GM23338 (cell line): ENCODE measurements around the gene QRFPR. TPM values are rescaled to one million over a fixed set of nuclear protein-coding genes. Genes with fewer than 3 reads are reported as not detected.

Experiments
- ATAC-seq: fragments of 200-7000 bp; cut with Tn5 transposase; 3 replicates; pipeline ENCODE4 v1.9.1; 2020
- DNase-seq: peaks from one replicate; pipeline ENCODE4 v3.0.0-alpha.2; 2015; ENCODE audit warnings: low spot score
- H2AFZ ChIP-seq: fragments of 200-600 bp; sonication (generic); 2 replicates; pipeline ENCODE4 v1.8.0; 2016; ENCODE audit warnings: antibody characterized with exemption, mild to moderate bottlenecking, moderate library complexity
- H3F3A ChIP-seq: fragments of 200-600 bp; sonication (generic); replicated peaks from 2 replicates; pipeline ENCODE4 v1.8.0; 2017; ENCODE audit warnings: antibody characterized with exemption, mixed run types, low read depth
- H3K27ac ChIP-seq: fragments of 200-600 bp; sonication (generic); 2 replicates; pipeline ENCODE4 v1.6.1; 2016; ENCODE audit warnings: low read depth
- H3K27me3 ChIP-seq: fragments of 200-600 bp; sonication (generic); 2 replicates; pipeline ENCODE4 v1.8.0; 2016; ENCODE audit warnings: mild to moderate bottlenecking, mixed run types, moderate library complexity; ENCODE audit not compliant: insufficient read depth
- H3K36me3 ChIP-seq: fragments of 200-600 bp; sonication (generic); 2 replicates; pipeline ENCODE4 v1.8.0; 2016; ENCODE audit warnings: mild to moderate bottlenecking; ENCODE audit not compliant: insufficient read depth
- H3K4me1 ChIP-seq: fragments of 200-600 bp; sonication (generic); 2 replicates; pipeline ENCODE4 v1.8.0; 2016; ENCODE audit warnings: mild to moderate bottlenecking, moderate library complexity; ENCODE audit not compliant: insufficient read depth
- H3K4me2 ChIP-seq: fragments of 200-600 bp; sonication (generic); 2 replicates; pipeline ENCODE4 v1.7.1; 2017; ENCODE audit warnings: mixed run types
- H3K4me3 ChIP-seq: fragments of 200-600 bp; sonication (generic); 2 replicates; pipeline ENCODE4 v1.6.1; 2016; ENCODE audit warnings: mixed run types
- H3K79me2 ChIP-seq: fragments of 200-600 bp; sonication (generic); replicated peaks from 2 replicates; pipeline ENCODE4 v1.8.0; 2017; ENCODE audit warnings: mild to moderate bottlenecking; ENCODE audit not compliant: insufficient read depth
- H3K9me2 ChIP-seq: fragments of 200-600 bp; sonication (generic); 2 replicates; pipeline ENCODE4 v1.8.0; 2017; ENCODE audit not compliant: insufficient read depth
- H4K20me1 ChIP-seq: fragments of 200-600 bp; sonication (generic); replicated peaks from 2 replicates; pipeline ENCODE4 v1.8.0; 2017; ENCODE audit warnings: mild to moderate bottlenecking; ENCODE audit not compliant: insufficient read depth
- H3K27ac Mint-ChIP-seq: 2 replicates; pipeline ENCODE4 v1.8.0; 2020; ENCODE audit warnings: inconsistent platforms, mild to moderate bottlenecking, moderate library complexity, mixed read lengths
- H3K27me3 Mint-ChIP-seq: 3 replicates; pipeline ENCODE4 v1.8.0; 2022; ENCODE audit warnings: low read depth, mild to moderate bottlenecking, moderate library complexity, mixed read lengths, inconsistent platforms; ENCODE audit not compliant: insufficient read depth, poor library complexity
- H3K36me3 Mint-ChIP-seq: 3 replicates; pipeline ENCODE4 v1.8.0; 2021; ENCODE audit warnings: low read depth, mild to moderate bottlenecking, inconsistent platforms, moderate library complexity, mixed read lengths
- H3K4me1 Mint-ChIP-seq: 3 replicates; pipeline ENCODE4 v1.8.0; 2020; ENCODE audit warnings: mild to moderate bottlenecking, inconsistent platforms, mixed read lengths
- H3K4me3 Mint-ChIP-seq: 3 replicates; pipeline ENCODE4 v1.8.0; 2021; ENCODE audit warnings: moderate library complexity, mild to moderate bottlenecking, inconsistent platforms, mixed read lengths
- H3K9me3 Mint-ChIP-seq: 3 replicates; pipeline ENCODE4 v1.8.0; 2020; ENCODE audit warnings: moderate library complexity, mild to moderate bottlenecking, inconsistent platforms, mixed read lengths
- CTCF ChIP-seq, 2 experiments: fragments of 200-600 bp in 1 of 2; sonication (generic) in 1 of 2; conservative IDR thresholded peaks; 2 replicates each; pipeline versions ENCODE4 v1.5.1 to v1.6.1; 2016 to 2017; ENCODE audit warnings: antibody characterized with exemption in 2 of 2, low read depth in 2 of 2, mild to moderate bottlenecking in 2 of 2, moderate library complexity in 1 of 2
- ETS1 ChIP-seq: IDR thresholded peaks from 2 replicates; pipeline ENCODE4 v1.6.1; 2016; ENCODE audit warnings: antibody characterized with exemption
- JUNB ChIP-seq: IDR thresholded peaks from one replicate; pipeline ENCODE4 v1.6.1; 2016; ENCODE audit warnings: antibody characterized with exemption; ENCODE audit not compliant: unreplicated experiment
- NANOG ChIP-seq: IDR thresholded peaks from 2 replicates; pipeline ENCODE4 v1.6.1; 2016; ENCODE audit warnings: antibody characterized with exemption, borderline replicate concordance
- ZNF114 ChIP-seq: fragments of 250-450 bp; sonication (Bioruptor Pico); IDR thresholded peaks from 2 replicates; pipeline ENCODE4 v1.5.0; 2020; ENCODE audit warnings: mild to moderate bottlenecking, moderate library complexity
- ZNF331 ChIP-seq: fragments of 250-450 bp; sonication (Bioruptor Pico); IDR thresholded peaks from 2 replicates; pipeline ENCODE4 v1.5.0; 2020; ENCODE audit warnings: low read depth, mild to moderate bottlenecking, moderate library complexity
- ZNF462 ChIP-seq: fragments of 250-450 bp; sonication (Bioruptor Pico); IDR thresholded peaks from 2 replicates; pipeline ENCODE4 v1.5.0; 2020; ENCODE audit warnings: mild to moderate bottlenecking, moderate library complexity
- polyA plus RNA-seq: library from polyadenylated mRNA; unstranded; fragments of >200 nt; fragmentation: Nextera tagmentation; extraction: Ambion mirVana; gene quantifications from 2 replicates; pipeline ENCODE4 v1.2.1, GENCODE V29; 2016
- total RNA-seq: library from RNA; depleted of rRNA; stranded (reverse); fragments of >200 nt; shearing (Covaris generic); gene quantifications from 2 replicates; pipeline ENCODE4 v1.2.3, GENCODE V29; 2014

QRFPR gene
- total and polyA plus RNA-seq, 2 experiments from 2014 or later, result 0.27 to 1.3 TPM

GRCh38 chr4:121373841-121374240 lies 7.0 kb downstream of the QRFPR start:
- Histone ChIP-seq H4K20me1 (no peaks in the 10 kb centered on the region), H3K4me2 (no peak overlapping the region), H3K36me3 (no peaks in the 10 kb centered on the region), H3K4me1 (no peaks in the 10 kb centered on the region), H3K79me2 (no peaks in the 10 kb centered on the region), H3K27me3 (peaks cover 7% of the 10 kb centered on the region), H3K9me2 (no peaks in the 10 kb centered on the region), H3K4me3 (no peak overlapping the region), H3K27ac (no peak overlapping the region), H2AFZ (no peak overlapping the region), H3F3A (no peaks in the 10 kb centered on the region)
- H3K4me1 Mint-ChIP-seq, result peaks cover 3% of the 10 kb centered on the region
- H3K4me3 Mint-ChIP-seq, result no peak overlapping the region
- ATAC-seq (no peak), DNase-seq (no peak)
- H3K27me3 Mint-ChIP-seq, result peaks cover 4% of the 10 kb centered on the region
- H3K9me3 Mint-ChIP-seq, result no peaks in the 10 kb centered on the region
- H3K27ac Mint-ChIP-seq, result no peak overlapping the region
- TF ChIP-seq ZNF331 (CRISPR knock-in tag) (no peak), ZNF114 (CRISPR knock-in tag) (no peak)
- no peaks in the 10 kb centered on the region for H3K36me3 Mint-ChIP-seq

GRCh38 chr4:121370729-121371325 lies 10.0 kb downstream of the QRFPR start:
- no peak overlapping the region for H3K4me2 ChIP-seq
- H3K27me3 ChIP-seq, result no peaks in the 10 kb centered on the region
- no peaks in the 10 kb centered on the region for H3K4me1 ChIP-seq
- peak; percentile 66 for DNase-seq
- peaks cover 2% of the 10 kb centered on the region for H3K27me3 Mint-ChIP-seq
- no peak overlapping the region for H3K4me3 ChIP-seq
- peak; percentile 29; the same call in 1 of the 3 replicates for ATAC-seq
- no peak overlapping the region for H3K4me3 Mint-ChIP-seq
- H4K20me1 ChIP-seq, result no peaks in the 10 kb centered on the region
- peaks cover 3% of the 10 kb centered on the region for H3K4me1 Mint-ChIP-seq
- H3F3A ChIP-seq, result no peaks in the 10 kb centered on the region
- no peaks in the 10 kb centered on the region for H3K36me3 Mint-ChIP-seq
- no peaks in the 10 kb centered on the region for H3K9me3 Mint-ChIP-seq
- H3K27ac ChIP-seq, result no peak overlapping the region
- H3K36me3 ChIP-seq, result no peaks in the 10 kb centered on the region
- no peak overlapping the region for H2AFZ ChIP-seq
- TF ChIP-seq CTCF (conservative IDR thresholded peaks at IDR 0.05; ENCODE audit: low read depth in 2 of 2), result peak; percentile 57 to 81
- TF ChIP-seq JUNB, result no peak
- H3K79me2 ChIP-seq, result no peaks in the 10 kb centered on the region
- no peaks in the 10 kb centered on the region for H3K9me2 ChIP-seq
- no peak overlapping the region for H3K27ac Mint-ChIP-seq

GRCh38 chr4:121360495-121360894 lies 20.3 kb downstream of the QRFPR start:
- no peak for DNase-seq
- no peaks in the 10 kb centered on the region for H3K9me3 Mint-ChIP-seq
- H3K27ac Mint-ChIP-seq, result no peak overlapping the region
- Histone ChIP-seq H3K27ac (no peak overlapping the region), H4K20me1 (no peaks in the 10 kb centered on the region), H3K27me3 (no peaks in the 10 kb centered on the region), H3K4me2 (no peak overlapping the region), H3F3A (no peaks in the 10 kb centered on the region), H2AFZ (no peak overlapping the region), H3K4me1 (no peaks in the 10 kb centered on the region), H3K4me3 (no peak overlapping the region), H3K36me3 (no peaks in the 10 kb centered on the region), H3K9me2 (0 out of 2 replicates have a peak, but pooled peaks cover 3% of the 10 kb centered on the region), H3K79me2 (no peaks in the 10 kb centered on the region)
- no peak for ATAC-seq
- H3K27me3 Mint-ChIP-seq, result no peaks in the 10 kb centered on the region
- H3K4me1 Mint-ChIP-seq, result no peaks in the 10 kb centered on the region
- H3K36me3 Mint-ChIP-seq, result no peaks in the 10 kb centered on the region
- H3K4me3 Mint-ChIP-seq, result no peak overlapping the region
- TF ChIP-seq NANOG, result no peak
- TF ChIP-seq ZNF114 (CRISPR knock-in tag), result no peak
- no peak for TF ChIP-seq ZNF462 (CRISPR knock-in tag)
- no peak for TF ChIP-seq ETS1
